PC-3 (cell line): ENCODE measurements around the gene TRIM65. TPM values are rescaled to one million over a fixed set of nuclear protein-coding genes. Genes with fewer than 3 reads are reported as not detected.

Experiments used
- ATAC-seq: fragments of 200-7000 bp; cut with Tn5 transposase; 2 replicates; pipeline ENCODE4 v1.9.1; 2020; ENCODE audit warnings: mild to moderate bottlenecking, moderate library complexity
- BruUV-seq: library from RNA; stranded (reverse); fragments of 400-500 nt; replicated peaks from 2 replicates; lab custom pipeline; 2021; lab: Mats Ljungman, UMichigan
- CTCF ChIA-PET: fragments of 300-600 bp; sonication (Branson Sonifier 250); formaldehyde crosslinking; loops from one replicate; lab custom pipeline; 2022; ENCODE audit warnings: antibody characterized with exemption; lab: Charles Lee
- POLR2A ChIA-PET: fragments of 300-600 bp; sonication (Branson Sonifier 250); formaldehyde crosslinking; loops from one replicate; lab custom pipeline; 2022; ENCODE audit warnings: antibody characterized with exemption; ENCODE audit not compliant: unreplicated experiment; lab: Charles Lee
- DNase-seq: peaks from one replicate; pipeline ENCODE4 v3.0.0-alpha.2; 2015
- H2AFZ ChIP-seq: fragments of 300-600 bp; sonication (generic); 2 replicates; pipeline ENCODE4 v1.6.0; 2016; ENCODE audit warnings: antibody characterized with exemption, low read length
- H3F3A ChIP-seq: fragments of 300-600 bp; sonication (generic); one replicate; pipeline ENCODE4 v1.6.0; 2017; ENCODE audit warnings: antibody characterized with exemption, low read length, control low read depth, mild to moderate bottlenecking; ENCODE audit not compliant: unreplicated experiment
- H3K27ac ChIP-seq: fragments of 300-600 bp; sonication (generic); 2 replicates; pipeline ENCODE4 v1.5.1; 2016; ENCODE audit warnings: mild to moderate bottlenecking, low read length
- H3K27me3 ChIP-seq: fragments of 300-600 bp; sonication (generic); 2 replicates; pipeline ENCODE4 v1.6.1; 2016; ENCODE audit warnings: low read length, mixed read lengths
- H3K36me3 ChIP-seq: fragments of 300-600 bp; sonication (generic); 2 replicates; pipeline ENCODE4 v1.6.1; 2016; ENCODE audit warnings: low read depth, mixed run types, low read length, mixed read lengths
- H3K4me1 ChIP-seq: fragments of 300-600 bp; sonication (generic); 2 replicates; pipeline ENCODE4 v1.5.1; 2016; ENCODE audit warnings: low read length; ENCODE audit not compliant: insufficient read depth
- H3K4me2 ChIP-seq: fragments of 300-600 bp; sonication (generic); 2 replicates; pipeline ENCODE4 v1.6.0; 2016; ENCODE audit warnings: low read length
- H3K4me3 ChIP-seq: fragments of 300-600 bp; sonication (generic); 2 replicates; pipeline ENCODE4 v1.5.1; 2016; ENCODE audit warnings: mild to moderate bottlenecking, low read length, mixed read lengths
- H3K79me2 ChIP-seq: fragments of 300-600 bp; sonication (generic); 2 replicates; pipeline ENCODE4 v1.6.1; 2017; ENCODE audit warnings: low read length, mixed read lengths
- H3K9ac ChIP-seq: fragments of 300-600 bp; sonication (generic); 2 replicates; pipeline ENCODE4 v1.6.0; 2016; ENCODE audit warnings: mild to moderate bottlenecking, low read length
- H3K9me2 ChIP-seq: fragments of 300-600 bp; sonication (generic); replicated peaks from 2 replicates; pipeline ENCODE4 v1.6.1; 2016; ENCODE audit warnings: mixed run types, low read length, mixed read lengths
- H3K9me3 ChIP-seq: fragments of 300-600 bp; sonication (generic); 2 replicates; pipeline ENCODE4 v1.6.1; 2016; ENCODE audit warnings: low read length, mixed read lengths
- H4K20me1 ChIP-seq: fragments of 300-600 bp; sonication (generic); 2 replicates; pipeline ENCODE4 v1.6.1; 2016; ENCODE audit warnings: low read length, mixed read lengths
- CTCF ChIP-seq: fragments of 300-600 bp; sonication (generic); conservative IDR thresholded peaks from 2 replicates; pipeline ENCODE4 v1.5.1; 2017; ENCODE audit warnings: antibody characterized with exemption, low read depth, mild to moderate bottlenecking, low read length
- EZH2 ChIP-seq: fragments of 300-600 bp; sonication (generic); IDR thresholded peaks from one replicate; pipeline ENCODE4 v1.6.1; 2017; ENCODE audit warnings: antibody characterized with exemption, mild to moderate bottlenecking, low read length; ENCODE audit not compliant: unreplicated experiment
- EZH2phosphoT487 ChIP-seq: fragments of 300-600 bp; sonication (generic); IDR thresholded peaks from 2 replicates; pipeline ENCODE4 v1.6.1; 2018; ENCODE audit warnings: mild to moderate bottlenecking, antibody characterized with exemption, low read length, borderline replicate concordance
- intact Hi-C: fragments of 100-400 bp; cut with micrococcal nuclease; formaldehyde crosslinking; loops from 2 replicates; pipeline ENCODE4 v1.9.0; 2023
- total RNA-seq: library from RNA; depleted of rRNA; stranded (reverse); fragments of >200 nt; gene quantifications from 2 replicates; pipeline ENCODE4 v1.2.3, GENCODE V29; 2014

TRIM65 gene
- total RNA-seq, 1 experiment from 2014 or later = 32.3 TPM

- ChIA-PET CTCF (interaction anchor here (0.5 kb wide), 1 partner anchor 54 kb away, joined by 9 read pairs; no protein-coding TSS in a partner anchor), POLR2A (interaction anchor here (0.6 kb wide), 1 partner anchor 79 kb away, joined by 4 read pairs; no protein-coding TSS in a partner anchor)
- H3K9ac ChIP-seq = no peak overlapping the region
- BruUV-seq = no TSS peak
- H3K4me1 ChIP-seq = no peaks in the 10 kb centered on the region
- no peaks in the 10 kb centered on the region for H4K20me1 ChIP-seq
- no peak overlapping the region for H3K4me3 ChIP-seq
- H3K4me2 ChIP-seq = no peak overlapping the region
- H3K36me3 ChIP-seq = no peaks in the 10 kb centered on the region; the same call in 1 of the 2 replicates
- no peaks in the 10 kb centered on the region for H3K79me2 ChIP-seq
- H3F3A ChIP-seq = no peaks in the 10 kb centered on the region
- H3K27me3 ChIP-seq = no peaks in the 10 kb centered on the region
- ATAC-seq (no peak), DNase-seq (no peak)
- H2AFZ ChIP-seq = no peak overlapping the region
- intact Hi-C loops = no loop called here
- H3K9me3 ChIP-seq = no peaks in the 10 kb centered on the region
- no peaks in the 10 kb centered on the region for H3K9me2 ChIP-seq
- no peak for TF ChIP-seq EZH2phosphoT487
- no peak for TF ChIP-seq CTCF
- no peak for TF ChIP-seq EZH2
- H3K27ac ChIP-seq = no peak overlapping the region
Measured at GRCh38 chr17:75920045-75920560, 23.4 kb upstream of the TRIM65 start.

- H3F3A ChIP-seq = no peaks in the 10 kb centered on the region
Measured at GRCh38 chr17:75919611-75920010, 22.9 kb upstream of the TRIM65 start.

More at GRCh38 chr17:75919611-75920010, 22.9 kb upstream of the TRIM65 start:
- Histone ChIP-seq H3K4me1 (no peaks in the 10 kb centered on the region), H3K36me3 (no peaks in the 10 kb centered on the region; the same call in 1 of the 2 replicates), H3K4me3 (no peak overlapping the region), H3K9ac (no peak overlapping the region), H3K9me3 (no peaks in the 10 kb centered on the region), H4K20me1 (no peaks in the 10 kb centered on the region), H3K27me3 (no peaks in the 10 kb centered on the region), H3K9me2 (no peaks in the 10 kb centered on the region), H3K4me2 (no peak overlapping the region), H2AFZ (no peak overlapping the region), H3K27ac (no peak overlapping the region), H3K79me2 (no peaks in the 10 kb centered on the region)
- POLR2A ChIA-PET = interaction anchor here (0.6 kb wide), 2 partner anchors 9 to 79 kb away, joined by 4 to 5 read pairs; no protein-coding TSS in a partner anchor
- CTCF ChIA-PET = interaction anchor here (0.5 kb wide), 1 partner anchor 55 kb away, joined by 9 read pairs; no protein-coding TSS in a partner anchor
- intact Hi-C loops = no loop called here
- no TSS peak for BruUV-seq
- DNase-seq (no peak), ATAC-seq (no peak)
- TF ChIP-seq EZH2 (no peak), EZH2phosphoT487 (no peak), CTCF (no peak)
